ENCODE data around the gene CLCF1.
A peak's percentile ranks its signal among the peaks of the same experiment; 100 is the strongest.

The CLCF1 gene

DNA sequence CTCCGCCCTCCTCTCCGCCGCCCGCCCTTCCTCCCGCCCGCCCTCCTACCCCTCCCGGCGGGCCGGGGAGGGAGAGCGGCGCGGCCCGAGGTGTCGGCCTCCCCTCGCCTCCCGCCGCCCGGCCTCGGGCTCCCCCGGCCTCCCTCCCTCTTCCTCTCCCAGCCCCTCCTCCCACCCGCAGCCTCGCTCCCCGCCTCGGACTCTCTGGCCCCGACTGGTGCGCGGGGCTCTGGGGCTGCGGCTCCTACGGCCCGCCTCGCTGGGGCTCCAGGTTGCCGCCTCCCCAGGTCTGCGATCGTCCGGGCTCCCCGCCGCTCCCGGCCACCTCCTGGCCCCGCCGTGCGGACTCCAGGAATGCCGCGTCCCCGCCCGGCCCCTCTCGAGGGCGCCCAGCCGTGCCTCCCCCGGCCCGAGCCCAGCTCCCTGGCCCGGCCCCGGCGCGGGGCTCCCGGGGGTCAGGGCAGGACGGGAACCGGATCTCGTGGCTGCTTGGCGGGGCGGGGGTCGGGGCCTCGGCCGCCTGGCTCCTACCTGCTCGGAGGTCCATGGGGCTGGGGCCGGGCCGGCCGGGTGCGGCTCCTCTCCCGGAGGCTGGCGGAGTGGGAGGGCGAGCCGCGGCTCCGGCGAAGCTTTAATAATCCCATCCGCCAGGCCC is at the start of gene CLCF1:
TSS of gene CLCF1 (minus strand) at position 606 of the 655 bp plus-strand sequence. CDS start at position 547, 59 bp downstream.
- DNase-seq = peak; percentile 20

DNA sequence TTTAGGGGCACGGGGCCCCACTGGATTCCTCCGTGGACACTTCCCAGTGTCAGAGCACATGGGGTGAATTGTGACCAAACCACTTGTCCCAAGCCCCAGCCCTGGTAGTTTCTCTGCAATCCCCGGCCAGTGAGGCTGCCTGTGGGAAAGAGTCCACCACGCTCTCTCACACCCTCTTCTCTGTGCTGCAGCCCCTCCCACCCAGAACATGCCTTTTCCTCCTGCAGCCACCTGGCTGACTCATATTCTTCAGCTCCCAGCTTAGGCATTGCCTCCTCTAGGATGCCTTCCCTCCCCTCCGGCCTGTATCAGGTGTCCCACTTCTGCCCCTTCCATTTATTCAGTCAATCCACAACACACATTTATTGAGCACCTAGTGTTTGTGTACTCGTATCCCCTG is 49.5 kb upstream of the CLCF1 start:
- no peak for DNase-seq

DNA sequence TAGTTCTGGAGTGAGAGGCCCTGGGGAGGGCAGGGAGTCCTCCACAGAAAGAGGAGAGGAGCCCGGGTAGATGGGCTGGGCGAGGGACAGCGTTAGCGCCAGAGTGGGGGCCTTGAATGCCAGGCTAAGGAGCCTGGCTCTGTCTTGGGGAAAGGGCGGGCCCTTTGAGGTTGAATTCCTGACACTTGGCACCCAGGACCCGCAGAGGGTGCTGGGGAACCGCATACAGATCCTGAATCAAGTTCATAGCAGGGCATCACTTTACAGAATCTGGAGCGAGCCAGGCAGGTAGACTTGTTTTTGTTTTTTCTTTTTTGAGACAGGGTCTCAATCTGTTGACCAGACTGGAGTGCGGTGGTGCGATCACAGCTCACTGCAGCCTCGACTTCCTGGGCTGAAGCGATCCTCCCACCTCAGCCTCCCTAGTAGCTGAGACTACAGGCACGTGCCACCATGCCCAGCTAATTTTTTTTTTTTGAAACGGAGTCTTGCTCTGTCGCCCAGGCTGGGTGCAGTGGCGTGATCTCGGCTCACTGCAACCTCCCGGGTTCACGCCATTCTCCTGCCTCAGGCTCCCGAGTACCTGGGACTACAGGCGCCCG is 48.1 kb upstream of the CLCF1 start:
- DNase-seq = no peak

GRCh38 chr11:67420646-67421429 is 47.4 kb upstream of the CLCF1 start:
- DNase-seq = peak; percentile 99

- no peak for DNase-seq
Observed at GRCh38 chr11:67420147-67420645, 46.8 kb upstream of the CLCF1 start.

DNA sequence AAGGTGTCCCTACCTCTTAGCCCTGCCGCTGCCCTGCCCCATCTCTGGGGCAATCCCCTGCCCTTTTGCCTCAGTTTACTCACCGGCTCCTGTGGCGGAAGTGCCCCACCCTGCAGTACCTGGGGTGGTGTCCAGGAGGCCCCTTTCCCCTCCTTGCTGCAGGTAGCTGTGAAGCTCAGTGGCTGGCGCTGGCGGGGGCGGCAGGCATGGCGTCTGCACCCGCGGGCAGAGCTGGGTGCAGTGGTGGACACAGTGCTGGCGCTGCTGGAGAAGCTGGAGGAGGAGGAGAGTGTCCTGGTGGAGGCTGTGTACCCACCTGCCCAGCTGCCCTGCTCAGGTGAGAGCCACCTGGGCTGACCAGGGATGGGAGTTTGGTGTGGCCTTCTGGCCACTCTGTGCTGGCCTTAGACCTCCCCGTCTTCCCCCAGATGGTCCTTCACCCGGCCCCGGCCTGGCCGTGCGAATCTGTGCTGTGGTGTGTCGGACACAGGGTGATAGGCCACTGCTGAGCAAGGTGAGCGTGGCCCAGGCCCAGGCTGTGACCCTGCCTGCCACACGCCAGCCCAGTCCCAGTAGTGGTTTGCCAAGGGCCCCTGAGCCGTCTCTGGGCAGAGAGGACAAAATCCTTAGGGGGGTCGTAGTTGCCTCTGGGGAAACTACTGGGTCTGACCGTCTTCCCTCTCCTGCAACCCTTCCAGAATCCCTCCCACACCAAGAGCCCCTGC is 46.1 kb upstream of the CLCF1 start:
- DNase-seq = no peak

DNA sequence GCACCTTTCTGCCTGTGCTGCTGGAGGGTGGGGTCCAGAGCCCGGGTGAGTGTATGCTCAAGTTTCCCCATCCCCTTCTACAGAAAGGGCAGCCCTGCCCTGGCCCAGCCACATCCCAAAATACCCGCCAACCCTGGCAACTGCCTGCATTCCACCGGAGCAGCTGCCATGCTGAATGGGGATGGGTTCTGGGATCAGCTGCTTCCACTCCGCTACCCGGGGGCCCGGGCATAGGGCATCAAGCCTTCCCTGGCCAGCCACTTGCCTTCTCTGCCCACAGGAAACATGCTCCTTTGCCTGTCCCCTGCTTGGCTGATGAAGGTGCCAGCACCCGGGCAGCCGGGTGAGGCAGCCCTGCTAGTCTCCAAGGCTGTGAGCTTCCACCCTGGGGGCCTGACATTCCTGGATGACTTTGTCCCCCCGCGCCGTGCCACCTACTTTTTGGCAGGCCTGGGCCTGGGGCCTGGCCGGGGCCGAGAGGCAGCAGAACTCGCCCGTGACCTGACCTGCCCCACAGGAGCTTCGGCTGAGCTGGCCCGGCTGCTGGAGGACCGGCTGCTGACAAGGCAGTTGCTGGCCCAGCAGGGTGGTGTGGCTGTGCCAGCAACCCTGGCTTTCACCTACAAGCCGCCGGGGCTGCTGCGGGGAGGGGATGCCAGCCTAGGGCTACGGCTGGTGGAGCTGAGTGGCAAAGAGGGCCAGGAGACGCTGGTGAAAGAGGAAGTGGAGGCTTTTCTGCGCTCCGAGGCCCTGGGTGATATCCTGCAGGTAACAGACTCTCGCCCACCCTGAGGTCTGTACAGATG is 45.3 kb upstream of the CLCF1 start:
- DNase-seq = no peak

DNA sequence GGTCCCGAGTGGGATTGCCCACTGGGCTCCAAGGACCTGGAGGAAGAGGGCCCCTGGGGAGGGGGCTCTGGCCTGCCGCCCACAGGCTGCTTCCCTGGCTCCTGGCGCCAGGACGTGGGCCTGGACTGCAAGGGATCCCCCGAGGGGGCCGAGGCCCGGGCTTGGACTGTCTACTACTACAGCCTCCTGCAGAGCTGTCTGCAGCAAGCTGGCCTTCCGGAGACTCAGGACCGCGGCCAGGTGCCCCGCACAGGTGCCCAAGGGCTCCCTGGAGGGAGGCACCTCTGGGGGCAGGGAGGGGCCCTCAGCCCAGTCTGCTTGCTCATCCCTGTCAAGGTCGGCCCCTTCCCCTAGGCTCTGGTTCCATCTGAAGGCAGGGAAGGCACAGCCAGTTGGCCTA is 44.0 kb upstream of the CLCF1 start:
- no peak for DNase-seq

DNA sequence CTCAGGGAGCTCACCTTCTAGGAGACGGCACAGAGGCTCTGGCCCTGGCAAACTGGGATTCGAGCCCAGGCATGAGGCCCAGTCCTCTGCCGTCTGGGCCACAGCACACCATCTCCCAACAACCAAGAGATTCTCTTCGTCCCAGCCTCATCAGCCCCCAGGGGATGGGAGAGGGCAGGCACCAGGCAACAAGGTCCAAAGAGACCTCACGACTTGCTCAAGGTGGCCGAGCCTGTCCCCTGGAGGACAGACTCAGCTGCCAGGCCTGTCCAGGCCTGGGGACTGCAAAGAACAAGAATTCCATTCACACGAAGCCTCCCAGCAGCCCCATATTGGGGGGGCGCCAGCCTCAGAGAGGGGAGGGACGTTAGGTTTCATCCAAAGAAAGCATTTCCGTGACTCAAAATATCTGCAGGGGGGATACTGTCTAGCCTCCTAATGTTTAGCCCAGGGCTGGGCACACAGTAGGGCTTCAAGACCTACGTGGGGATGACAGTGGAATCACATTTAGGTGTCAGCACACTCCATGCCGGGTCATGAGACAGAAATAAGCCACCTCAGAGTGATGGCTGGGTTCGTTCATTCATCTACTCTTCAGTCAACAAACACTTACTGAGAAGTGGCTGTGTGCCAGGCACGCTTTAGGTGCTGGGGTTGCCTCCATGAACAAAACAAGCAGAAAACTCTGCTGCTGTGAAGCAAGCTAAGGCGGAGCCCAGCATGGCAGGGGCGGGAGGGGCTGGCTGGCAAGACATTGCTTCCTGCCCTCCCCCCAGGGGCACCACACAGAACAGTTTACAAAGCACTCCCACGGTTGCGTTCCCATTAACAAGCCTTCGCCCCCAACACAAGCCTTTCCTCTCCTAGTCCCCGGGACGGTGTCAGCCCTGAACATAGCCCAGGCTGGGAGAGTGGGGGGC is 43.3 kb upstream of the CLCF1 start:
- DNase-seq = peak; percentile 65

- DNase-seq = no peak
Observed at GRCh38 chr11:67415501-67416304, 42.3 kb upstream of the CLCF1 start, which contains the start of gene CARNS1. Gene CARNS1, plus strand, starts transcription at chr11:67415678. Its CDS starts 522 bp downstream, at chr11:67416200.

DNA sequence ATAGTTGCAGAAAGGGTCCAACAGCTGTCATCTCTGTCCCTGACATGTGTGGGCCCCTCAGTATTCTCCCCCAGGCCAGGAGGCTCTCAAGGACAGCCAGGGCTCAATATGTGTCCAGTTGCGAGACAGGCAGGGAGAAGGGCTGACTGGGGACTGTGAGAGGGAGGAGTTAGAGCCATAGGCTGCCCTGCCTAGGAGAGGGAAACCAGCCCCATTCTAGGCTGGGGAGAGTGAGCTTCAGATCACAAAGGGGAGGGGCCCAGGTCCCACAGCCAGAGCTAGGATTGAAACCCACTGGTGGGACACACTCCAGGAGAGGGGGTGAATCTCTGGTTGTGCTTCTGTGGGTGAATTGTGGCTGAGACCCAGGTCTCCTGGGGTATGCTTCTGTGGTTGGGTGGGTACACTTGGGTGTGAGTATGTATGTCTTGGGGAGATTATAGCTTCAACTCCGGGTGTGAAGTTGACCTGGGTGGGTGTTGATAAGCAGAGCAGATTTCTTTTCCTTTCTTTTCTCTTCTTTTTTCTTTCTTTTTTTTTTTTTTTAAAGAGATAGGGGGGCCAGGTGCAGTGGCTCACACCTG is 40.0 kb upstream of the CLCF1 start:
- DNase-seq = no peak

DNA sequence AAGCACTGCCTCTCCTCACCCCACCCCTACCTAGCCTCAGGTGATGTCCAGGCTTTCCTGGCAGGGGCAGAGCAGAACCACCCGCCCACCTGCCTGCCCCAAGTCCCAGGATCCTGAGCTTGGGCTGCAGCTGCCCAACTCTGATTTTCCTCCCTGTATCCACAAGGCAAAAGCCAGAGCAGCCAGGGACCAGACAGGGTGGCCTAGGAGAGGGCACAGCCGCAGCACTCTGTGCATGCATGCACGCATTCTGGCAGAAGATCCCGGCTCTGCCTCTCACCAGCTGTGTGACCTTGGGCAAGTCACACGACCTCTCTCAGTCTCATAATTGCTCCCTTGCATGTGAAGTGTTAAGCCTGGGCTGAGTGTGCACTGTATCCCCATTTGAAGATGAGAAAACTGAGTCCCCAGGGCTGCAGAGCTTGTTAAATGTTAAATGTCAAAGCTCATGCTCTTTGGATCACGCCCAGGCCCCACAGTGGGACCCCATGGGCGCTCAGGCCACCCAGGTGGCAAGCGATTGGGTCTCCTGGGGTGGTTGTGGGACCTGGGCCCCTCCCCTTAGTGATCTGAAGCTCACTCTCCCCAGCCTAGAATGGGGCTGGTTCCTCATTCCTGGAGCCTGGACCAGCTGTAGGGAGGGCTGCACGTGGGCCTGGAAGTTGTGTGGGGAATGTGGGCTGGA is 39.2 kb upstream of the CLCF1 start:
- DNase-seq = no peak

DNA sequence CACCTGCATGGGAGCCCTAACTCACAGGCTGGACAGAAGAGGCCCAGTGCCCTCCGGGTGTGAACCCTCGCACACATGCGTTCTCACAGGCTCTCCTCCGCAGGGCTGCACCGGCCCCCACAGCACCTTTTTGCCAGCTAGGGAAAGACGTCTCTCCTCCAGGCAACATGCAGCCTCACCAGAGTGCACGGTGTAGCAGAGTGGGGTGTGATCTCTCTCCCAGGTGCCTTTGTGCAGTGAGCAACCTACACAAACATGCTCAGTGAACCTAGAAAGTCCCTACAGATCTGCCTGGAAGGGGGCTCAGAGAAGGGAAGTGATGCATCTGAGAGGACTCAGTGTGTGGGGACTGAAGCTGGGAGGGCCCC is 38.4 kb upstream of the CLCF1 start:
- DNase-seq = no peak

- no peak for DNase-seq
Observed at GRCh38 chr11:67410984-67411784, 37.8 kb upstream of the CLCF1 start.

DNA sequence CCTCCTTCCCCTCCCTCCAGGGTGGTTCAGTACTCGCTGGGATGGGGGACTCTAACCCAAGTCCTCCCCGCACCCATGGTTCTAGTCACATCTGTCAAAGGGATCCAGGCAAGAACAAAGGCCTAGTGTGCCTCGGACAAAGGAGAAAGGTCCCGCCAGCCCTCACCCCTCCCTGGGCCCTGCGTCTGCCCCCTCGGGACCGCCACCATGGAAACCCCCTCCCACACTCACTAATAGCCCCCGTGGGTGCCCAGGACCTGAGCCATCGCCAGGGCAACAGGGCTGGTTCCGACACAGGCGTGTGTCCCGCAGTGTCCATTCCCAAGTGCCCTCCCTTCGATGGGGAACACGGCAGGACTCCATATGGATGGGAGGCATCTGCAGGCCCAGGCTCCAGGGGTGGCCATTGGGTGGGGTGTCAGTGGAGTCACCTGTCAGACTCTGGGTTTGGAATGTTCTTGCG is 37.0 kb upstream of the CLCF1 start:
- DNase-seq = no peak

GRCh38 chr11:67409781-67410368 is 36.5 kb upstream of the CLCF1 start:
- no peak for DNase-seq

- peak; percentile 75 for DNase-seq
Observed at GRCh38 chr11:67409261-67409666, 35.9 kb upstream of the CLCF1 start.

Data from activated CD4-positive, alpha-beta T cell treated with anti-CD3 and anti-CD28 coated beads for 48 hours (primary cell).